ENCODE data around the gene TRIM29. TPM values are rescaled to one million over a fixed set of nuclear protein-coding genes. Genes with fewer than 3 reads are reported as not detected.

TRIM29 gene
- total and polyA plus RNA-seq, 2 experiments from 2014 or later = 0.28 TPM; not detected in 1

- TF ChIP-seq, protein P1, sequence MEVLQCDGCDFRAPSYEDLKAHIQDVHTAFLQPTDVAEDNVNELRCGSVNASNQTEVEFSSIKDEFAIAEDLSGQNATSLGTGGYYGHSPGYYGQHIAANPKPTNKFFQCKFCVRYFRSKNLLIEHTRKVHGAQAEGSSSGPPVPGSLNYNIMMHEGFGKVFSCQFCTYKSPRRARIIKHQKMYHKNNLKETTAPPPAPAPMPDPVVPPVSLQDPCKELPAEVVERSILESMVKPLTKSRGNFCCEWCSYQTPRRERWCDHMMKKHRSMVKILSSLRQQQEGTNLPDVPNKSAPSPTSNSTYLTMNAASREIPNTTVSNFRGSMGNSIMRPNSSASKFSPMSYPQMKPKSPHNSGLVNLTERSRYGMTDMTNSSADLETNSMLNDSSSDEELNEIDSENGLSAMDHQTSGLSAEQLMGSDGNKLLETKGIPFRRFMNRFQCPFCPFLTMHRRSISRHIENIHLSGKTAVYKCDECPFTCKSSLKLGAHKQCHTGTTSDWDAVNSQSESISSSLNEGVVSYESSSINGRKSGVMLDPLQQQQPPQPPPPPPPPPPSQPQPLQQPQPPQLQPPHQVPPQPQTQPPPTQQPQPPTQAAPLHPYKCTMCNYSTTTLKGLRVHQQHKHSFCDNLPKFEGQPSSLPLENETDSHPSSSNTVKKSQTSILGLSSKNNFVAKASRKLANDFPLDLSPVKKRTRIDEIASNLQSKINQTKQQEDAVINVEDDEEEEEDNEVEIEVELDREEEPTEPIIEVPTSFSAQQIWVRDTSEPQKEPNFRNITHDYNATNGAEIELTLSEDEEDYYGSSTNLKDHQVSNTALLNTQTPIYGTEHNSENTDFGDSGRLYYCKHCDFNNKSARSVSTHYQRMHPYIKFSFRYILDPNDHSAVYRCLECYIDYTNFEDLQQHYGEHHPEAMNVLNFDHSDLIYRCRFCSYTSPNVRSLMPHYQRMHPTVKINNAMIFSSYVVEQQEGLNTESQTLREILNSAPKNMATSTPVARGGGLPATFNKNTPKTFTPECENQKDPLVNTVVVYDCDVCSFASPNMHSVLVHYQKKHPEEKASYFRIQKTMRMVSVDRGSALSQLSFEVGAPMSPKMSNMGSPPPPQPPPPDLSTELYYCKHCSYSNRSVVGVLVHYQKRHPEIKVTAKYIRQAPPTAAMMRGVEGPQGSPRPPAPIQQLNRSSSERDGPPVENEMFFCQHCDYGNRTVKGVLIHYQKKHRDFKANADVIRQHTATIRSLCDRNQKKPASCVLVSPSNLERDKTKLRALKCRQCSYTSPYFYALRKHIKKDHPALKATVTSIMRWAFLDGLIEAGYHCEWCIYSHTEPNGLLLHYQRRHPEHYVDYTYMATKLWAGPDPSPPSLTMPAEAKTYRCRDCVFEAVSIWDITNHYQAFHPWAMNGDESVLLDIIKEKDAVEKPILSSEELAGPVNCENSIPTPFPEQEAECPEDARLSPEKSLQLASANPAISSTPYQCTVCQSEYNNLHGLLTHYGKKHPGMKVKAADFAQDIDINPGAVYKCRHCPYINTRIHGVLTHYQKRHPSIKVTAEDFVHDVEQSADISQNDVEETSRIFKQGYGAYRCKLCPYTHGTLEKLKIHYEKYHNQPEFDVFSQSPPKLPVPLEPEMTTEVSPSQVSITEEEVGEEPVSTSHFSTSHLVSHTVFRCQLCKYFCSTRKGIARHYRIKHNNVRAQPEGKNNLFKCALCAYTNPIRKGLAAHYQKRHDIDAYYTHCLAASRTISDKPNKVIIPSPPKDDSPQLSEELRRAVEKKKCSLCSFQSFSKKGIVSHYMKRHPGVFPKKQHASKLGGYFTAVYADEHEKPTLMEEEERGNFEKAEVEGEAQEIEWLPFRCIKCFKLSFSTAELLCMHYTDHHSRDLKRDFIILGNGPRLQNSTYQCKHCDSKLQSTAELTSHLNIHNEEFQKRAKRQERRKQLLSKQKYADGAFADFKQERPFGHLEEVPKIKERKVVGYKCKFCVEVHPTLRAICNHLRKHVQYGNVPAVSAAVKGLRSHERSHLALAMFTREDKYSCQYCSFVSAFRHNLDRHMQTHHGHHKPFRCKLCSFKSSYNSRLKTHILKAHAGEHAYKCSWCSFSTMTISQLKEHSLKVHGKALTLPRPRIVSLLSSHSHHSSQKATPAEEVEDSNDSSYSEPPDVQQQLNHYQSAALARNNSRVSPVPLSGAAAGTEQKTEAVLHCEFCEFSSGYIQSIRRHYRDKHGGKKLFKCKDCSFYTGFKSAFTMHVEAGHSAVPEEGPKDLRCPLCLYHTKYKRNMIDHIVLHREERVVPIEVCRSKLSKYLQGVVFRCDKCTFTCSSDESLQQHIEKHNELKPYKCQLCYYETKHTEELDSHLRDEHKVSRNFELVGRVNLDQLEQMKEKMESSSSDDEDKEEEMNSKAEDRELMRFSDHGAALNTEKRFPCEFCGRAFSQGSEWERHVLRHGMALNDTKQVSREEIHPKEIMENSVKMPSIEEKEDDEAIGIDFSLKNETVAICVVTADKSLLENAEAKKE (CRISPR knock-in tag; IDR thresholded peaks at IDR 0.05) = no peak
- TF ChIP-seq POLR2AphosphoS5 (IDR thresholded peaks at IDR 0.05; ENCODE audit: low read depth) (no peak), ZNF331 (CRISPR knock-in tag; IDR thresholded peaks at IDR 0.05; ENCODE audit: low read depth) (no peak), JUNB (IDR thresholded peaks at IDR 0.05; ENCODE audit: unreplicated experiment) (no peak), EZH2phosphoT487 (IDR thresholded peaks at IDR 0.05; ENCODE audit: unreplicated experiment) (no peak), EZH2 (IDR thresholded peaks at IDR 0.05; ENCODE audit: low read depth, unreplicated experiment) (no peak), ZNF114 (CRISPR knock-in tag; IDR thresholded peaks at IDR 0.05) (no peak), REST (IDR thresholded peaks at IDR 0.05; ENCODE audit: unreplicated experiment) (no peak), NANOG (IDR thresholded peaks at IDR 0.05; ENCODE audit: borderline replicate concordance) (no peak)
These were observed 15.9 kb downstream of the TRIM29 start (continued) for GRCh38 chr11:120121914-120122473.
